Measurements from ENCODE around the gene THSD7A.

DNA sequence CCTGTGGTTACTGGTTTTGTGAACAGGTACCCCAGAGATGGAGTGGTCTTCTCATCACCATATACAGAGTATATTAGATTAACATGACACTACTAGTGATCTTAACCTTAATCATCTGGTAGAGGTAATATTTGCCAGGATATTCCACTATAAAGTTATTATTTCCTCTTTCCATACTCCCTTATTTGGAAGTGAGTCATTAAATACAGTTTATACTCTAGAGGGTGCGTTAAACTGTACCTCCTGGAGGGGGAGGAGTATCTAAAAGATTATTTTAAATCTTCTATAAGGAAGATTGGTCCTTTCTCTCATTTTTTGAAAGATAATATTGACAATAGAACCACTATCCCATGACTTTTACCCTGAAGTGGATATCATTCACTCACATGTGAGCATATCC is 85.4 kb downstream of the THSD7A start:
- TF ChIP-seq EGR1 (IDR thresholded peaks at IDR 0.05; ENCODE audit: low read depth in 2 of 2) = no peak
- TF ChIP-seq, protein P1, sequence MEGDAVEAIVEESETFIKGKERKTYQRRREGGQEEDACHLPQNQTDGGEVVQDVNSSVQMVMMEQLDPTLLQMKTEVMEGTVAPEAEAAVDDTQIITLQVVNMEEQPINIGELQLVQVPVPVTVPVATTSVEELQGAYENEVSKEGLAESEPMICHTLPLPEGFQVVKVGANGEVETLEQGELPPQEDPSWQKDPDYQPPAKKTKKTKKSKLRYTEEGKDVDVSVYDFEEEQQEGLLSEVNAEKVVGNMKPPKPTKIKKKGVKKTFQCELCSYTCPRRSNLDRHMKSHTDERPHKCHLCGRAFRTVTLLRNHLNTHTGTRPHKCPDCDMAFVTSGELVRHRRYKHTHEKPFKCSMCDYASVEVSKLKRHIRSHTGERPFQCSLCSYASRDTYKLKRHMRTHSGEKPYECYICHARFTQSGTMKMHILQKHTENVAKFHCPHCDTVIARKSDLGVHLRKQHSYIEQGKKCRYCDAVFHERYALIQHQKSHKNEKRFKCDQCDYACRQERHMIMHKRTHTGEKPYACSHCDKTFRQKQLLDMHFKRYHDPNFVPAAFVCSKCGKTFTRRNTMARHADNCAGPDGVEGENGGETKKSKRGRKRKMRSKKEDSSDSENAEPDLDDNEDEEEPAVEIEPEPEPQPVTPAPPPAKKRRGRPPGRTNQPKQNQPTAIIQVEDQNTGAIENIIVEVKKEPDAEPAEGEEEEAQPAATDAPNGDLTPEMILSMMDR (IDR thresholded peaks at IDR 0.05; ENCODE audit: low read depth, low read length, missing input control) = no peak
- TF ChIP-seq, protein P2, sequence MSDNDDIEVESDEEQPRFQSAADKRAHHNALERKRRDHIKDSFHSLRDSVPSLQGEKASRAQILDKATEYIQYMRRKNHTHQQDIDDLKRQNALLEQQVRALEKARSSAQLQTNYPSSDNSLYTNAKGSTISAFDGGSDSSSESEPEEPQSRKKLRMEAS (IDR thresholded peaks at IDR 0.05) = no peak
- TF ChIP-seq, protein P3, sequence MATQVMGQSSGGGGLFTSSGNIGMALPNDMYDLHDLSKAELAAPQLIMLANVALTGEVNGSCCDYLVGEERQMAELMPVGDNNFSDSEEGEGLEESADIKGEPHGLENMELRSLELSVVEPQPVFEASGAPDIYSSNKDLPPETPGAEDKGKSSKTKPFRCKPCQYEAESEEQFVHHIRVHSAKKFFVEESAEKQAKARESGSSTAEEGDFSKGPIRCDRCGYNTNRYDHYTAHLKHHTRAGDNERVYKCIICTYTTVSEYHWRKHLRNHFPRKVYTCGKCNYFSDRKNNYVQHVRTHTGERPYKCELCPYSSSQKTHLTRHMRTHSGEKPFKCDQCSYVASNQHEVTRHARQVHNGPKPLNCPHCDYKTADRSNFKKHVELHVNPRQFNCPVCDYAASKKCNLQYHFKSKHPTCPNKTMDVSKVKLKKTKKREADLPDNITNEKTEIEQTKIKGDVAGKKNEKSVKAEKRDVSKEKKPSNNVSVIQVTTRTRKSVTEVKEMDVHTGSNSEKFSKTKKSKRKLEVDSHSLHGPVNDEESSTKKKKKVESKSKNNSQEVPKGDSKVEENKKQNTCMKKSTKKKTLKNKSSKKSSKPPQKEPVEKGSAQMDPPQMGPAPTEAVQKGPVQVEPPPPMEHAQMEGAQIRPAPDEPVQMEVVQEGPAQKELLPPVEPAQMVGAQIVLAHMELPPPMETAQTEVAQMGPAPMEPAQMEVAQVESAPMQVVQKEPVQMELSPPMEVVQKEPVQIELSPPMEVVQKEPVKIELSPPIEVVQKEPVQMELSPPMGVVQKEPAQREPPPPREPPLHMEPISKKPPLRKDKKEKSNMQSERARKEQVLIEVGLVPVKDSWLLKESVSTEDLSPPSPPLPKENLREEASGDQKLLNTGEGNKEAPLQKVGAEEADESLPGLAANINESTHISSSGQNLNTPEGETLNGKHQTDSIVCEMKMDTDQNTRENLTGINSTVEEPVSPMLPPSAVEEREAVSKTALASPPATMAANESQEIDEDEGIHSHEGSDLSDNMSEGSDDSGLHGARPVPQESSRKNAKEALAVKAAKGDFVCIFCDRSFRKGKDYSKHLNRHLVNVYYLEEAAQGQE (IDR thresholded peaks at IDR 0.05) = no peak
- TF ChIP-seq HNF4A (conservative IDR thresholded peaks at IDR 0.05) = no peak
- no peak for TF ChIP-seq TAF1 (conservative IDR thresholded peaks at IDR 0.05)
- TF ChIP-seq JUND (IDR thresholded peaks at IDR 0.05) = no peak
- no peak for TF ChIP-seq RAD21 (IDR thresholded peaks at IDR 0.05)
- TF ChIP-seq RXRA (IDR thresholded peaks at IDR 0.05) = no peak
- TF ChIP-seq GABPA (IDR thresholded peaks at IDR 0.05 in 1 of 2, conservative IDR thresholded peaks at IDR 0.05 in 1 of 2) = no peak

Data from liver (tissue), 3 donors.